Activated CD4-positive, alpha-beta T cell treated with anti-CD3 and anti-CD28 coated beads, Interleukin-2, amount 50 U/mL, for 4 hours (primary cell): ENCODE data around the gene POMGNT2.

Source experiments
- DNase-seq, 2 experiments: peaks; one replicate each; pipeline ENCODE4 v3.0.0-alpha.2; 2020

POMGNT2 gene

GRCh38 chr3:43043071-43043766 is 62.7 kb downstream of the POMGNT2 start:
- DNase-seq, result no peak

- DNase-seq, result no peak
These were observed 64.4 kb downstream of the POMGNT2 start for GRCh38 chr3:43041517-43041916.

GRCh38 chr3:43038010-43038409 is 67.9 kb downstream of the POMGNT2 start:
- DNase-seq, result no peak

GRCh38 chr3:43036621-43037423 is 69.1 kb downstream of the POMGNT2 start:
- no peak for DNase-seq

DNA sequence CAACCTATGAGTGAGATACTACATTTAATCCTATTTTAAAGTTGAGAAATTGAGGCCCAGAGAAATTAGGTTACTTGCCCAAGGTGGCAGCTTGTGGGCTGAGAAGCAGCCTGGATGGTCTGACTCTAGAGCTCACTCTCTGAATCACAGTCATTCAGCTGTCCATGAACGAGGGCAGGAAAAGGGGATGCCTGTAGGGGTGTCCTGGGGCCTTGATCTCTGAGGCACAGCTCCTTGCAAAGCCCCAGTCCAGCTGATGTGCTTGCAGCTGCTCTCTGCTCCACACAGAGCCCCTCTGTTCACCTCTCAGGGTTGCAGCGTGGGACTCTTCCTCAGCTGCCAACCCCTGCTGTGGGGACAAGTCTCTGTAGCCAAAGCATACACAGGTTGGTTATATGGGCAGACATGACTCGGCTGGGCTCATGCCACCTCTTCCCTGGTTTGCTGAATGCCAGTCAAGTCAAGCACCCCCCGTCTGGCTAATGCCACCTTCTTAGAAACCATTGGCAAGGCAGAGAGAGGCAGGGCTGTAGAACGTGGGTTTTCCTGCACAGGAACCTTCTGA is 70.0 kb downstream of the POMGNT2 start:
- no peak for DNase-seq

DNA sequence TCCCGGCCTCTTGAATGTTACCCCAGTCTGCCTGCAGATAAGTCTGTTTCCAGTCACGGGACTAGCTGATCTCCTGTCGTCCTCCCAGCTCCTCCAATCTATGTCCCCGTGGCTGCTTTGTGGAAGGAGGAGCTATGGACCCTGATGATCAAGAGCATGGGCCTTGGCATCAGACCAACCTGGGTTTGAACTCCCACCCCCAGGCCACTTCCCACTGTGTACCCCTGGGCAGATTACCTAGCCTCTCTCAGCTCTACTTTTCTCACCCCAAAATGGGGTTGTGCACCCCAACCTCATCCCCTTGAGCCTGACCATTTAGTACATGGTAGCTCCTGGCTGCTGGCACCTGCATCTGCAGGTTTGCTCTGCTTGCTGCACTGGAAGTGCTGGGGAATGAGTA is 71.0 kb downstream of the POMGNT2 start:
- no peak for DNase-seq

DNA sequence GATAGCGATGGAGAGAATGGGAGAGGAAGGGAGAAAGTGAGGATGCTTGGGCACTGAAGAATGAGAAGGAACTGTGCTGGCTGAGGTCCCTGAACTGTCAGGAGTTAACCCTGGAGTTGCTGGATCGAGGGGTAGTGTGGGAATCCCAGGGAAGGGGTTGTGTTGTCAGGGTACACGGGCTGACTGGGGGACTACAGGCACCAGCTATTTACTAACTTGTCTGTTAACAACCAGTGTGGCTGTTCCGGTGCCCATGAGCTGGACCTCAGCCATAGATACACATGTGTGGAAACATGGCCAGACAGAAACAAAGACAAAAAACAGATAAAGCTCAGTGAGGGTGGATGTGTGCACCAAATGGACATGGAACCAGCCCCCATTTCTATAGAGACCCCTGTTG is 71.7 kb downstream of the POMGNT2 start:
- DNase-seq, result no peak

DNA sequence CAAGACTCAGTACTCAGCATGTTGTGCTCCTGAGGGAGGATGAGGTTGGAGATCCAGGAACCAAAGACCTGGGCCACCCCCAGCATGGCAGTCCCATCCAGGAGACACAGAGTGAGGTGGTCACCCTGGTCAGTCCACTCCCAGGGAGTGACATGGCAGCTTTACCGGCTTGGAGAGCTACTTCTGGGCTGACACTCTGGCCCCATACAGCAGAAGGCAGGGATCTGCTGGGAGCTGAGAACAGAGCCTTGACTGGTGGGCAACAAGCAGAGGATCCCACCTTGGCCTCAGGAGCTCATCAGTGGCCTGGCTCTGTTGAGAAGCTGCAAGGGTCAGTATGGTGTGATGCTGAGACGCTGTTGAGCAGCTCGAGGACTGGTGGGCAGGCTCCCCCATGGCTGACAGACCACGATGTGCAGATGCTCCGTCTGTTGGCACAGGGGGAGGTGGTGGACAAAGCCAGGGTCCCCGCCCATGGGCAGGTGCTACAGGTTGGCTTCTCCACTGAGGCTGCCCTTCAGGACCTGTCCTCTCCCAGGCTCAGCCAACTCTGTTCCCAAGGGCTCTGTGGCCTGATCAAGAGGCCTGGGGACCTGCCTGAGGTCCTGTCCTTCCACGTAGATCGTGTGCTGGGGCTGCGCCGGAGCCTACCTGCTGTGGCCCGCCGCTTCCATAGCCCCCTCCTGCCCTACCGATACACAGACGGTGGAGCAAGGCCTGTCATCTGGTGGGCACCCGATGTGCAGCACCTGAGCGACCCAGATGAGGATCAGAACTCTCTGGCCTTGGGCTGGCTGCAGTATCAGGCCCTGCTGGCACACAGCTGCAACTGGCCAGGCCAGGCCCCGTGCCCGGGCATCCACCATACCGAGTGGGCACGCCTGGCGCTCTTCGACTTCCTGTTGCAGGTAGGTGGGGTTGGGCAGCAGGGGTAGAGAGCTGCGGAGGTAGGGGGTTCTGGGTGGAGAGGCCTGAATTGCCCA is 72.9 kb downstream of the POMGNT2 start:
- no peak for DNase-seq

DNA sequence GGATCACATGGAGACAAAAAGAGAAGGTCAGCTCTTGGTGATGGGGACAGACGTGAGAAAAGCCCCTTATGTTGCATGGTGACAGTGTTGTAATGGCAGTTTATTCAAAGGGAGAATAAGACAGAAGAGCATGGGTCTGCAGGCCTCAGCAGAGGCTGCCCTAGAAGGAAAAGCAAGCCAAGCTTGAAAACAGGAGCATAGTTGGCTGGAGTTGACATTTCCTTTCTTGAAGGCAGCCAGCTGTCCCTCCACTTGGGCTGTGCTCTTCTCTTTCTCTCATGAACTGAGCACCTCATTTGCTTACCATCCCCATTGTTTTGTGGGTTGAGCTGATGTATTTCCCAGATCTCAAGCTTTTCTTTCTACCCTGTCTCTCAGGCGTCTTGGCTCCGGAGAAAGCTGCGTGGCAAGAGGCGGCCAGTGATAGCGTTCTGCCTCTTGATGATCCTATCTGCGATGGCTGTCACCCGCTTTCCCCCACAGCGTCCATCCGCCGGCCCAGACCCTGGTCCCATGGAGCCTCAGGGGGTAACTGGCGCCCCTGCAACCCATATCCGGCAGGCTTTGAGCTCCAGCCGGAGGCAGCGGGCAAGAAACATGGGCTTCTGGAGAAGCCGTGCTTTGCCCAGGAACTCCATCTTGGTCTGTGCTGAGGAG is 73.9 kb downstream of the POMGNT2 start:
- no peak for DNase-seq

- no peak for DNase-seq
These were observed 74.4 kb downstream of the POMGNT2 start for GRCh38 chr3:43031485-43031884.

- DNase-seq, result no peak
These were observed 75.5 kb downstream of the POMGNT2 start for GRCh38 chr3:43030162-43030935.
